Retina (tissue), 1 donor: ENCODE data around the gene KRTAP4-9.
"Not testable (repeated sequence)": the region's sequence is repeated elsewhere in the genome, so short reads cannot be mapped to it uniquely, and the experiment has no call there.

Source experiments
- DNase-seq: peaks from one replicate; pipeline ENCODE4 v3.0.0-alpha.2; 2016

KRTAP4-9 gene

DNA sequence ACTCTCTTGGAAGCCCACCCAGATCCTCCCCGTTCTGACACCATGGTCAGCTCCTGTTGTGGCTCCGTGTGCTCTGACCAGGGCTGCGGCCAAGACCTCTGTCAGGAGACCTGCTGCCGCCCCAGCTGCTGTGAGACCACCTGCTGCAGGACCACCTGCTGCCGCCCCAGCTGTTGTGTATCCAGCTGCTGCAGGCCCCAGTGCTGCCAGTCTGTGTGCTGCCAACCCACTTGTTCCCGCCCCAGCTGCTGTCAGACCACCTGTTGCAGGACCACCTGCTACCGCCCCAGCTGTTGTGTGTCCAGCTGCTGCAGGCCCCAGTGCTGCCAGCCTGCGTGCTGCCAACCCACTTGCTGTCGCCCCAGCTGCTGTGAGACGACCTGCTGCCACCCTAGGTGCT lies at the start of gene KRTAP4-9:
TSS of gene KRTAP4-9 (plus strand) at position 43 of the 400 bp plus-strand sequence. CDS start at position 43, 0 bp downstream.
- DNase-seq, result not testable (repeated sequence)

DNA sequence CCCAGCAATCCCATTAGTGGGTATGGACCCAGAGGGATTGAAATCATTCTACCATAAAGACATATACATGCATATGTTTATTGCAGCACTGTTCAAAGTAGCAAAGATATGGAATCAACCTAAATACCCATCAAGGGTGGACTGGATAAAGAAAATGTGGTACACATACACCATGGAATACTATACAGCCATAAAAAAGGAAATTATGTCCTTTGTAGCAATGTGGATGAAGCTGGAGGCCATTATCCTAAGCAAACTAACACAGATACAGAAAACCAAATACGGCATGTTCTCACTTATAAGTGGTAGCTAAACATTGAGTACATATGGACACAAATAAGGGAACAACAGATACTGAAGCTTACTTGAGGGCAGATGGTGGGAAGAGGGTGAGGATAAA lies 47.6 kb upstream of the KRTAP4-9 start:
- DNase-seq, result no peak

DNA sequence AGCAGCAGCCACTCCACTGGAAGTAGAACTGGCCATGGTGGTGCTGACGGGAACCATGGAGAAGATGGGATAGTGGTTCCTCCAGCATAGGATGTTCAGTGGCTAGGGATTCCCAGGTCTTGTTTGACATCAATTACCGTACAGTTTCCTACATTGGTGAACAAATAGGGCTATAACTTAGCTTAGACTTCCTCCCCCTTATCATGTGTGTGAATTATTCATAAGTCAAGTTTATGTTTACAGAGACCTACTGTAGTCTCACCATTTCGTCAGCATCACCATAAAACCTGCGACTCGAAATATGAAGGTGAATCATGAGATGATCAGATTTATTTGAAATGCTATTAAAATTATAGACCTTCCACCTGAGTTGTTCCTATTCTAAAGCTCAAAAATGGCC lies 46.4 kb upstream of the KRTAP4-9 start:
- DNase-seq, result no peak

- DNase-seq, result not testable (repeated sequence)
Measured at GRCh38 chr17:41059276-41060051, 45.7 kb upstream of the KRTAP4-9 start.

DNA sequence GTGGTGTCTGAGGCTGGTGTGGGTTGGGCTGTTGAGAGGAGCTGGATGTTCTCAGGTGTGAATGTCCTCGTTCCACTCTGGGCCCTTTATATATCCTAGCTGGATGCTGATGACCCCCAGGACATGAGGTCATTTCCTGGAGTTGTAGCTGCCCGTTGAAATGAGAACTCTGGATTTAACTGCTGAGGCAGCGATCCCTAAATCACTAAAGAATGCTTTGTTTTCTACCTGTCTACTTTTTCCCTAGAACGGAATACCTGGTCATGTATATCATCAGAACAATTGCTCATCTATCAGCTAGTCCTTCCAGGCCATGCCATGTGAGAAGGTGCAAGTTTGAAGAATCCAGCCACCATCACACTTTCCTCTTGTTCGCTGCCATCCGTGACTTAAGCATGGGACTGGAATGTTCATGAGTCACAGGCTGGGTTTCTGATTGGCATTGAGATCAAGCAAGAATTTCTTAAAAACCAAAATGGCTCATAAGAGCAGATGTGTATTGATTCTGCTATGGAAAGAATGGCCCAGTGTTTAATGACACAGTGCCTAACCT lies 45.1 kb upstream of the KRTAP4-9 start, which contains the start of gene KRTAP2-3:
TSS of gene KRTAP2-3 (minus strand) at position 63 of the 553 bp plus-strand sequence. CDS start 64 bp downstream, outside the sequence.
- no peak for DNase-seq

DNA sequence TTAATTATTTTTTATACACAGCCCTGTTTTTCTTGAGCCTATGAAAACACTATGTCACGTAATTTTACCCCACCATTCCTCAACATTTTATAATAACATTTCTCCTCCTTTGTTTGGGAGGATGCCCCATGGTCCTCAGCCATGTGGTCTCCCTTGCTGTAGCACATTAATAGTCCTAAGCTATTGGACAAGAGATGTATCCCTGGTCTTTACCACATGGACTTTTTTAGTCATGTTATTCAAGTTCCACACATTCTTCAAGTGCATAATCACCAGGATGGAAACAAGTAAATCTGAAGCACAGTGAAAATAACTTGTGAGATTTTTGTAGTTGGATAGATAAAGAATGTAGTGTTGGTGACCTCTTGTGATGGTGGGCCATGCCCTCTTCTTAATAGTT lies 43.2 kb upstream of the KRTAP4-9 start:
- no peak for DNase-seq

GRCh38 chr17:41063449-41063848 lies 41.7 kb upstream of the KRTAP4-9 start:
- DNase-seq, result no peak

DNA sequence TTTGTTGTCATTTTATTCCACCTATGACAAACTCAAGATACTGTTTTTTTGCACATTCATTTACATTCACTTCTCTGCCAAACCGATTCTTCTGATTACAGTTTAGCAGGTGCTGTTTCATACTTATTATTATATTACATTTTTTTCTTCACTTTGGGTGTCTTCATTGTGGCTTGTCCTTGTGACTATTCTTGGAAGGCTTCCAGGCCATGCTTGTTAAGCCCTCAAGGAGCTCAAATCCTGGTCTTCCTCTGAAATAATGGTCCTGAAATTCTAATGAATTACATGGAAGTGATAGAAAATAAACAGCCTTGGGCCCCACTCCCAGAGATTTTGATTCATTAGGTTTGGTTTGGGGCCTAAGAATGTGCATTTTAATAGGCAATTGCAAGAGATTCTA lies 40.9 kb upstream of the KRTAP4-9 start:
- DNase-seq, result no peak

DNA sequence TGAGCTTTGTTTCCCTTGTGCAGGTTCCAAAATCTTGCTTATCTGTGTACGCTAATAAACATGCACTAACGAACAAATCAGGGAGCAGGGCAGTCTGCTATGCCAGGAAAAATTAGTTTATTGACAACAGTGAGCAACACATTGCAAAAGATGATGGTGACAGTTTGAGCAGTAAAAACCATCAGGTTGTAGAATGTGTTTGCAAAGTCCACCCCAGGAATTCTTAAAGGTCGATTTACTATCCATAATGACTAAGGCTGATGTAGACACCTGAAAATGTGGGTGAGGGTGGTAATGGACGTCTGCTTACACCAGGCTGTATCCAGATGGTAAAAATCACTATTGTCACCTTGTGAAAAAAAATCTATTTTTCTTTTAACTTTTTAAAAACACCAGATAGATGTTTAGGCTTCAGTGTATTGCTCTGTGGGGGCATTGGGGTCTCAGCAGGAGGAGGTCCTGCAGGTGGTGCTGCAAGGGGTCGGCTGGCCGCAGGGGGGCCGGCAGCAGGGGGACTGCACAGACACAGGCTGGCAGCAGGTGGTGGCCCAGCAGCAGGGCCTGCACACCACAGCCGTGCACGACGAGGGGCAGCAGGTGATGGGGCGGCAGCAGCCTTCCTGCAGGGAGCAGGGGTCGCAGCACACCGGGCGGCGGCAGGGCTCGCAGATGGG lies 40.0 kb upstream of the KRTAP4-9 start:
- not testable (repeated sequence) for DNase-seq

- no peak for DNase-seq
Measured at GRCh38 chr17:41065829-41066624, 39.2 kb upstream of the KRTAP4-9 start, which contains the start of gene KRTAP2-4. KRTAP2-4 (minus strand) TSS chr17:41065879; CDS start chr17:41065845, 34 bp downstream.

DNA sequence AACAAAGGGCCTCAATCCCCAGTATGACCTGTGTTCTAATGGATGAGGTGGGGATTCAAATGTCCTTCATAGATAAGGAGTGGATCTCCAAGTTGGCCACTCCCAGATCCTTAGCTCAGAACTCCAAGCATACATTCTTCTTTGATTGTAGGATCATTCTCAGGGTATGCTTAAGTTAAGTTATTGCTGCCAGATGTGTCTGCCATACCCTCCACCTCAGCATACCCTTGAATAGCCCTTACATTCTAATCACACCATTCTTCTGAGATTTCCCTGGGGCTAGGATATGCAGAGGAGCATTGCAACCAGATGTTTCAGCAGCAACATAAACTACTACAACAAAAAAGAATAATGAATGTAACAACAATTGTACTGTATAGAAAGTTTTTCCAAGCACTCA lies 37.9 kb upstream of the KRTAP4-9 start:
- no peak for DNase-seq

DNA sequence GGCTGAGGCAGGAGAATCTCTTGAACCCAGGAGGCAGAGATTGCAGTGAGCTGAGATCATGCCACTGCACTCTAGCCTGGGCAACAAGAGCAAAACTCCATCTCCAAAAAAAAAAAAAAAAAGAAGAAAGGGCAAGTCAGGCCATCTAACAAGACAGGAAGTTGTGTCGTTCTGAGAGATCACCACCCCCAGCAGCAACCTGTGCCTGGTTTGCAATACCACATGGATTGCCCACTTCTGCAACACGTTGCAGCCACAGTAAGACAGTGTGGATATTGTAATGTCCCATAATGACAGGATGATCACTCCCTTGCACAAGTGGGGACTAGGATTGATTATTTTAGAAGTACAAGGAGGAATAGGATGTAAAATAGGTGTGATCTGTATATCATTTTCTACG lies 36.2 kb upstream of the KRTAP4-9 start:
- DNase-seq, result no peak

GRCh38 chr17:41071606-41072360 lies 33.4 kb upstream of the KRTAP4-9 start:
- DNase-seq, result peak; percentile 23

GRCh38 chr17:41073676-41074075 lies 31.5 kb upstream of the KRTAP4-9 start:
- no peak for DNase-seq

GRCh38 chr17:41076788-41077187 lies 28.4 kb upstream of the KRTAP4-9 start:
- DNase-seq, result no peak

- DNase-seq, result no peak
Measured at GRCh38 chr17:41082626-41083025, 22.6 kb upstream of the KRTAP4-9 start.

DNA sequence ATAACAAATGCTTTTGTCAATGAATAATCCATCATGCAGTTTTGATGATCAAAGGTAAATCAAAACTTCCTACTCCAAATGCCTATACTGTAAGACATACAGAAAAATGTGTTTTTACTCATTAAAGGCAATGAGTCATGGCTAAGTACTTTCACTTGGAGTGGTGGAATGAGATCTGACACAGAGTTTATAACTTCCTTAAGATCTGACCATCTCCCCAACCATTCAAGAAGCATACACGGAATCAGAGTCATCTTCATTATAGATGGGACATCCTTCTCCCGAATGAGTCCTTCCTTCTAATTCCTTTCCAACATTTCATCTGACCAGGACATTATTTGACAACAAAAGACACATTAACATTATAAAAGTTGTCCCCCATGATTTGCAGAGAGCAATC lies 21.8 kb upstream of the KRTAP4-9 start:
- not testable (repeated sequence) for DNase-seq

DNA sequence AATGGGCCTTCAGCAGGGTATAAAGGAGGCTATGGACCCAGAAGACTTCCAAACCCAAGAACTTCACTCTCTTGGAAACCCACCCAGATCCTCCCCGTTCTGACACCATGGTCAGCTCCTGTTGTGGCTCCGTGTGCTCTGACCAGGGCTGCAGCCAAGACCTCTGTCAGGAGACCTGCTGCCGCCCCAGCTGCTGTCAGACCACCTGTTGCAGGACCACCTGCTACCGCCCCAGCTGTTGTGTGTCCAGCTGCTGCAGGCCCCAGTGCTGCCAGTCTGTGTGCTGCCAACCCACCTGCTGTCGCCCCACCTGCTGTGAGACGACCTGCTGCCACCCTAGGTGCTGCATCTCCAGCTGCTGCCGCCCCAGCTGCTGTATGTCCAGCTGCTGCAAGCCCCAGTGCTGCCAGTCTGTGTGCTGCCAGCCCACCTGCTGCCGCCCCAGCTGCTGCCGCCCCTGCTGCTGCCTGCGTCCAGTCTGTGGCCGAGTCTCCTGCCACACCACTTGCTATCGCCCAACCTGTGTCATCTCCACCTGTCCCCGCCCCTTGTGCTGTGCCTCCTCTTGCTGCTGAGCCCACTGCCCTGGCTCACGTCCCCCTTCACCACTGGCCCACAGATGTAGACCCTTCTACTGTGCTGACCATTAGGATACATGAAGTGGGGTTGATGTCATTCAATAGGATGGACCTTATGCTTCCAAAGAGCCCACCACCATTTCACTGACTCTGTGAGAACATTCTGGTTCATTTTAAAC lies 20.9 kb upstream of the KRTAP4-9 start, which contains the start of gene KRTAP4-7:
TSS of gene KRTAP4-7 (plus strand) at position 51 of the 757 bp plus-strand sequence. CDS start at position 108, 57 bp downstream.
- DNase-seq, result not testable (repeated sequence)

DNA sequence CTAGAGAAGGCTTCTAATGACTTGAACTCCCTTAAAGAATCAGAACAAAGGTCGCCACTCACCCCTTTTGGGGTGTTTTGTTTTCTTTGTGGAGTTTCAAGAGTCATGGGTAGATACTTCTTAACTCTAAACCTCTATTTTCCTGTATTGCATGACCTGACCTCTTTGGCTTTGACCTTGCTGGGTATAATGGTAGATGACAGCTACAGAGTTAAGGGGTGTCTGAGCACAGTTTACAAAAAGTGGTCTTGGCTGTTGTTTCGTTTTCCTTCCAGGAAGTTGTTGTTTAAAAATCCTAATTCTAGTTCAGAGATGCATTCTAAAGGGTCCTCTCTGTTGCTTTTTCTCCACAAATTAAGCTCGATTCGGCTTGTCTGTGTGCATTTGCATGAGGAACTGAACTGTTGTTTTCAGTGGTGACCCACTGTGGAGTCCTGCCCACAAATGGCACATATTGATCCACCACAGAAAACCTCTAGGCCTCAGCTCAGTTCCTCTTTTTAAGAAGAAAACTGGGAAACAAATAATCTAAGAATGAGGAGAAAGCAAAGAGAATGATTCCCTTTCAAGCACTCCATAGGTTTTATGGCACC lies 16.3 kb upstream of the KRTAP4-9 start:
- DNase-seq, result not testable (repeated sequence)

- DNase-seq, result no peak
Measured at GRCh38 chr17:41096055-41096454, 9.1 kb upstream of the KRTAP4-9 start.

- DNase-seq, result no peak
Measured at GRCh38 chr17:41098042-41098441, 7.1 kb upstream of the KRTAP4-9 start, which contains the start of gene KRTAP4-8. KRTAP4-8 (minus strand) TSS chr17:41098142; CDS start chr17:41098084, 58 bp downstream.
